AG09309 (cell line): ENCODE results near the gene ADAMTS15.

Experiments used
- DNase-seq: peaks from one replicate; pipeline ENCODE4 v3.0.0-alpha.2; 2010; ENCODE audit warnings: low read depth
- H3K4me3 ChIP-seq: 2 replicates; pipeline ENCODE4 v1.5.1; 2011; ENCODE audit warnings: mild to moderate bottlenecking, low read depth, low read length, moderate library complexity; ENCODE audit not compliant: control insufficient read depth
- CTCF ChIP-seq: IDR thresholded peaks from 2 replicates; pipeline ENCODE4 v1.5.1; 2011; ENCODE audit warnings: mild to moderate bottlenecking, low read depth, low read length, inconsistent platforms; ENCODE audit not compliant: insufficient read depth, control insufficient read depth; ENCODE audit errors: missing control alignments

ADAMTS15 gene

GRCh38 chr11:130464291-130464812 lies 15.9 kb downstream of the ADAMTS15 start:
- no peak for TF ChIP-seq CTCF
- no peak for DNase-seq
- H3K4me3 ChIP-seq: no peak overlapping the region

- DNase-seq: no peak
- no peak for TF ChIP-seq CTCF
- no peak overlapping the region for H3K4me3 ChIP-seq
Observed at GRCh38 chr11:130465263-130465662, 16.8 kb downstream of the ADAMTS15 start.

DNA sequence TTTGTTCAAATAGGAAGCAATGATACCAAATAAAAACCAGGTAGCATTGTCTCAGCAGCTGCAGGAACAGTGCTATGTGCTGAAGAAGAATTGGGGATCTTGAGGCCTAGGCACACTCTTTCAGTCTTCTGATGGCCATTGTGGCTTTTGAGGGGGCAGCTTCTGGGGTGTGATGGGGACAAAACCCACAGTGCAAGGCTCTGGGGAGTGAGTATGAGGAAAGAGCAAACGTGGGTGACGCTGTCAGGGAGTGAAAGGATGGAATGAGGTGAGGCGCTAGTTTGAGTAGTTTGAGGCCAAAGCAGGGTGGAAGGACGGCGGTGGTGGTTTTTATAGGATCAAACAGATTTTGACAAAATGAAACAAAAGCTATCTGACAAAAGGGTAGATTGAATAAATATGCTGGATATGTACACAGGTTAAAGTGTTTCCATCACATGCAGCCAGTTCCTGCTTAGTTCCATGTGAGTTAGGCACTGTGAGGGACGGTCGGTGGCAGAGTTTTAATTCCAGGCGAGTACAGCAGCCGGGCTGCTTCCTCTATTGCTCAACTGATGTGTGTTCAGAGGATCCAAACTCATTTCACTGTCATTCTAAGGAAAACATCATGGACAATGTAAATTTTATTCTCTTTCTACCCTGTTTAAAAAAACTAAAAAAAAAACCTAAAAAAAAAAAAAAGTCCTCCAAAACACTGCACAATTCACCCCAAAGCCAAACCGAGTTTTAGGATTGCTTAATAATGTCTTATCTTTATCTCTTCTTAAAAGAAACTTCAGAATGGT lies 18.9 kb downstream of the ADAMTS15 start:
- no peak for TF ChIP-seq CTCF
- no peak for DNase-seq

GRCh38 chr11:130469181-130469580 lies 20.7 kb downstream of the ADAMTS15 start:
- no peak for DNase-seq
- no peak overlapping the region for H3K4me3 ChIP-seq
- no peak for TF ChIP-seq CTCF

More for the DNA sequence above, 18.9 kb downstream of the ADAMTS15 start:
- H3K4me3 ChIP-seq: no peak overlapping the region

GRCh38 chr11:130470832-130471706 lies 22.6 kb downstream of the ADAMTS15 start:
- no peak for TF ChIP-seq CTCF
- no peak overlapping the region for H3K4me3 ChIP-seq

DNA sequence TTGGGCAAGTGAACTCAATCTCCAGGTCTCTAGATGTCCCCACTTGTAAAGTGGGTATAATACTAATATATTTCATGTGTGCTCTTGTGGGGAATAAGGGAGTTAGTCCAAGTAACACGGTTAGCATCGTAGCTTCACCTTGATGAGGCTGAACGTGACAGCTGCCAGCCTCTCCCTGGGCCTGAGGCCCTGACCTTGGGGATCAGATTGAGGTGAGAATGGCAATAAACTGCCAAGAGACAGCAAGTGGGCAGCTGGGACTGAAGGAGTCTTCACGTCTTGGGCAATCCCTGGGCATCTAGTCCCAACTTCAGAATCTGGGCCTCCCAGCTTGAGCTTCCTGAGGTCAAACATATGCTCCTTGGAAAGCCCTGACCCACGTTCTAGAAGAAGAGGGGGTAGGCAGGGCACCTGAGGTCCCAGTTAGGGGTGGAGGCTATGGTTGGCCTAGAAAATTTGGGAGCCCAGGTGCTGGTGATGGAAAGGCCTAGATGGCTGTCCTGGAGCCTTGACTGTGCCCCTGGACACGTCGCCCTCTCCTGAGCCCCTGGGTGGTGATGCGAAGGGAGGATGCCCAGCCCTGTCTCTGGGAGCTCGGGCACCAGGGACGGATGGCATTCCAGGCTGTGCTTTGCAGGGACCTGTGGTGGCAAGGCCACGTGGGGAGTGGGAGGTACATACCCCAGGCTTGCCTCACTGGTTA lies 23.4 kb downstream of the ADAMTS15 start:
- no peak overlapping the region for H3K4me3 ChIP-seq
- no peak for TF ChIP-seq CTCF
- no peak for DNase-seq

More at GRCh38 chr11:130470832-130471706, 22.6 kb downstream of the ADAMTS15 start:
- DNase-seq: no peak
